Measurements from ENCODE around the gene C14orf119. TPM values are rescaled to one million over a fixed set of nuclear protein-coding genes. Genes with fewer than 3 reads are reported as not detected.
A peak's percentile ranks its signal among the peaks of the same experiment; 100 is the strongest.

C14orf119 gene
- total RNA-seq, 2 donors from 2014 or later: 18.0 to 18.4 TPM

DNA sequence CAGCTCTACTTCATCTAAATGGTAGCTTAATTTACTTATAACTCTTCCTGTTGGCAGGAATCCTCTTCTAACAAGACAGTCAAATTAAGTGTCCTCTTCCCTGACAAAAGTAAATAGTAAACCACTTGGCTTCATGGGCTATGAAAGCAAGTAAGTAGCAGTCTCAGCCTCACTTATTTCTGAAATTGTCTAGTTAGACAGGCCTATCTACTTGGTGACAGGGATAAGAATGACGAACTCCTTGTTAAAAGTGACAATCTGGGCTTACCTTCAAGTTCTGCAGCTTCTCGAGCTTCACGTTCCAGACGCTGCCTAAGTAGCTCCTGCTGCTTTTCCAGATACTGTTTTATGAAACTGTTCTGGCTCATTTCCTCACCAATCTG, 5.1 kb upstream of the C14orf119 start:
- no peak overlapping the region for H3K4me3 ChIP-seq
- no peaks in the 10 kb centered on the region for H3K9me3 ChIP-seq
- H3K4me1 ChIP-seq (ENCODE audit: control insufficient read depth in 1 of 2, low read depth in 2 of 2): peaks cover 11 to 20% of the 10 kb centered on the region in 2 donors
- no peak overlapping the region for H3K27ac ChIP-seq
- H3K27me3 ChIP-seq (replicated peaks; ENCODE audit: insufficient read depth): no peaks in the 10 kb centered on the region
- TF ChIP-seq, protein P1, sequence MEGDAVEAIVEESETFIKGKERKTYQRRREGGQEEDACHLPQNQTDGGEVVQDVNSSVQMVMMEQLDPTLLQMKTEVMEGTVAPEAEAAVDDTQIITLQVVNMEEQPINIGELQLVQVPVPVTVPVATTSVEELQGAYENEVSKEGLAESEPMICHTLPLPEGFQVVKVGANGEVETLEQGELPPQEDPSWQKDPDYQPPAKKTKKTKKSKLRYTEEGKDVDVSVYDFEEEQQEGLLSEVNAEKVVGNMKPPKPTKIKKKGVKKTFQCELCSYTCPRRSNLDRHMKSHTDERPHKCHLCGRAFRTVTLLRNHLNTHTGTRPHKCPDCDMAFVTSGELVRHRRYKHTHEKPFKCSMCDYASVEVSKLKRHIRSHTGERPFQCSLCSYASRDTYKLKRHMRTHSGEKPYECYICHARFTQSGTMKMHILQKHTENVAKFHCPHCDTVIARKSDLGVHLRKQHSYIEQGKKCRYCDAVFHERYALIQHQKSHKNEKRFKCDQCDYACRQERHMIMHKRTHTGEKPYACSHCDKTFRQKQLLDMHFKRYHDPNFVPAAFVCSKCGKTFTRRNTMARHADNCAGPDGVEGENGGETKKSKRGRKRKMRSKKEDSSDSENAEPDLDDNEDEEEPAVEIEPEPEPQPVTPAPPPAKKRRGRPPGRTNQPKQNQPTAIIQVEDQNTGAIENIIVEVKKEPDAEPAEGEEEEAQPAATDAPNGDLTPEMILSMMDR (IDR thresholded peaks at IDR 0.05): no peak
- peaks cover 59% of the 10 kb centered on the region for H3K36me3 ChIP-seq
- DNase-seq (ENCODE audit: low spot score): no peak
- ATAC-seq (ENCODE audit: insufficient number of reproducible peaks, low FRiP score, low read depth): no peak

DNA sequence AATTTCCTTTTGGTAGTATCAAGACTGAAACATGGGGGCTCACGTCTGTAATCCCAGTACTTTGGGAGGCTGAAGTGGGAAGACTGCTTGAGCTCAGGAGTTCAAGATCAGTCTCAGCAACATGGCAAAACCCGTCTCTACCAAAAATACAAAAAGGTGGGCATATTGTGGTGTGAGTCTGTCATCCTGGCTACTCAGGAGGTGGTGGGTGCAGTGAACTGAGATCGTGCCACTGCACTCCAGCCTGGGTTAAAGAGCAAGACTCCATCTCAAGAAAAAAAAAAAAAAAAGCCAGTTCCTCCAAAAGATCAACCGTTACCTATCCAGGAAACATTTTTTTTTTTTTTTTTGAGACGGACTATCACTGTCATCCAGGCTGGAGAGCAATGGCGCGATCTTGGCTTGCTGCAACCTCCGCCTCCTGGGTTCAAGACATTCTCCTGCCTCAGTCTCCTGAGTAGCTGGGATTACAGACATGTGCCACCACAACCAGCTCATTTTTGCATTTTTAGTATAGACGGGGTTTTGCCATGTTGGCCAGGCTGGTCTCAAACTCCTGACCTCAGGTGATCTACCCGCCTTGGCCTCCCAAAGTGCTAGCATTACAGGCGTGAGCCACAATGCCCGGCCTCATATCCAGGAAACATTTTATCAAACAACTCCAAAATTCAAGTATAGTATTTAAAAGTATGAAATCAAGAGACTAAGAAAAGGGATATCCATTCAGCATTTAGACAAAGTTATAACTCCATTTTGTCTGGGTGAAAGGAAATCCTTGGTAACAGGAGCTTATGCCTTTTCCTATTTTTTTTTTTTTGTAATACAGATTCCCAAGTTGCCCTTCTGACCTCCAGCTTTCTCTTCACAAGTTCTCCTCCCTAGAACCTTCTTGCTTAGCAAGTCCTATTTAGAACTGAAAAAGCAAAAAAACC, 3.7 kb upstream of the C14orf119 start:
- H3K9me3 ChIP-seq: no peaks in the 10 kb centered on the region
- ATAC-seq (ENCODE audit: insufficient number of reproducible peaks, low FRiP score, low read depth): no peak
- peaks cover 48% of the 10 kb centered on the region for H3K36me3 ChIP-seq
- no peak for DNase-seq (ENCODE audit: low spot score)
- H3K4me3 ChIP-seq: no peak overlapping the region
- TF ChIP-seq, protein P1 (IDR thresholded peaks at IDR 0.05): no peak
- H3K27me3 ChIP-seq (replicated peaks; ENCODE audit: insufficient read depth): no peaks in the 10 kb centered on the region
- H3K27ac ChIP-seq: no peak overlapping the region
- H3K4me1 ChIP-seq (ENCODE audit: control insufficient read depth in 1 of 2, low read depth in 2 of 2): peaks cover 13 to 22% of the 10 kb centered on the region in 2 donors

DNA sequence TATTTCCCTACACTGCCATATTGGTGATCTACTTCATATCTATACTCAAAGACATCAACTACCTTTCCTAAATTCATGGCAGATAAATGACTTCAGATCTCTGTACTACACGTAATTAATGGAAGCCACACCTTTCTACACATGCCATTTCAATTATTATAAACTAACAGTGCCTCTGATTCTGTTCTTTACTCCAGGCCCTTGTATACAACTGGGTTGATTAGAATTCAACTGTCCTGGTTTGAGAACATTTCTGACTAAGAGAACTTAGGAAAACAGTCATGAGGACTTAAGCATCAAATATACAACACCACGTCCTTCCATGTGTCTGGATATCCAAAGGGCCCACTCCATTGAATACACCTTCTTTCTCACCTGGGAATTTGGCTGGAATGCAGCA, 2.2 kb upstream of the C14orf119 start:
- DNase-seq (ENCODE audit: low spot score): no peak
- no peak for ATAC-seq (ENCODE audit: insufficient number of reproducible peaks, low FRiP score, low read depth)
- Histone ChIP-seq H3K36me3 (peaks cover 42% of the 10 kb centered on the region), H3K9me3 (no peaks in the 10 kb centered on the region), H3K4me3 (peak overlapping the region; percentile 78), H3K4me1 (ENCODE audit: control insufficient read depth in 1 of 2, low read depth in 2 of 2) (peaks cover 19 to 33% of the 10 kb centered on the region in 2 donors), H3K27me3 (replicated peaks; ENCODE audit: insufficient read depth) (no peaks in the 10 kb centered on the region), H3K27ac (no peak overlapping the region)
- TF ChIP-seq, protein P1 (IDR thresholded peaks at IDR 0.05): no peak

DNA sequence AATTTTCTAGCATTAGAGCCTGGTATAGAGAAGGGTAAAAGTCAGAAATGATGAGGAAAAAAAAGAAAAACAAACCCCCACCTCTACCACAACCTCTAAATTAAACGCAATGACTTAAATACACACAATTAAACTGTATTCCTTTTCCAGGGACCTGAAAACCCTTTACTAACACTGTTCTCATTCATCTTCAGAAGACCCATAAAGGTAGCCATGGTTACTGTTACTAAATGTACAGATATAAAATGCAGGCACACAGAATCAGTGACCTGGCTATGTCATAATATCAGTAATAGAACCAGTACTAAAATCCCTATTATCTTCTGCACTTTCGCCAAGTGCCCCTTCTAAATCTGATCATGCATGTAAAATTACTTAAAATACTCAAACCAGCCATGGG, 1.8 kb upstream of the C14orf119 start:
- TF ChIP-seq, protein P1 (IDR thresholded peaks at IDR 0.05): no peak
- peaks cover 19 to 33% of the 10 kb centered on the region in 2 donors for H3K4me1 ChIP-seq (ENCODE audit: control insufficient read depth in 1 of 2, low read depth in 2 of 2)
- H3K27me3 ChIP-seq (replicated peaks; ENCODE audit: insufficient read depth): no peaks in the 10 kb centered on the region
- no peak overlapping the region for H3K27ac ChIP-seq
- H3K36me3 ChIP-seq: peaks cover 46% of the 10 kb centered on the region
- no peaks in the 10 kb centered on the region for H3K9me3 ChIP-seq
- H3K4me3 ChIP-seq: peak overlapping the region; percentile 78
- ATAC-seq (ENCODE audit: insufficient number of reproducible peaks, low FRiP score, low read depth): no peak
- no peak for DNase-seq (ENCODE audit: low spot score)

DNA sequence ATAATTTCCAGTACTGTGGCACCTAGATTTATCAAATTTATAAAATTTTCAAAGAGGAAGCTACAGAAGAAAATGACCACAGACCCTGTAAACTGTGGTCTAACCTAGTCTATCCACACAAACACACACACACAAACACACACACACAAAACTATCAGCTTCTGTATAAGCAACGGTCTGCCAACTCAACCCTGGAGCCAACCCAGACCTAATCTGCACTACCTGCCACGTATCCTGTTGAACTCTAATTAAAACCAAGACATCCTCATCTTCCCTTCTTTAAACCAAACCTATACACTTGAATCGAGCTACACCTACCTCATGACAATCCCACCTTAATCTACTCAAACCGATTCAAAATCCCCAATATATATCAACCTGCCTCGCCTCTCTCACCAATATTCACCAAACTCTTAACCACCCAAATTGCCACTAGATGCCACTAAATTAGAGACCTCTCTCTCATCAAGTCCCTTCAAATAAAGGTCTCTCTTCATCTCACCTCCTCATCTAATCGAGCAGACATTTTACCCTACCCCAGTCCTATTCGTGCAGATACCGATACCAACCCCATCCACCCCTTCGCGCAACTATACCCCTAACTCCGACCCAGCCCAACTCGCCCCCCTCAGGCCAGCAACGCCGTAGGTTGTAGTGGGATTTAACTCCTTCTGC, 1.2 kb upstream of the C14orf119 start:
- no peaks in the 10 kb centered on the region for H3K9me3 ChIP-seq
- peaks cover 19 to 33% of the 10 kb centered on the region in 2 donors for H3K4me1 ChIP-seq (ENCODE audit: control insufficient read depth in 1 of 2, low read depth in 2 of 2)
- H3K36me3 ChIP-seq: peaks cover 45% of the 10 kb centered on the region
- H3K27me3 ChIP-seq (replicated peaks; ENCODE audit: insufficient read depth): no peaks in the 10 kb centered on the region
- DNase-seq (ENCODE audit: low spot score) (no peak), ATAC-seq (ENCODE audit: insufficient number of reproducible peaks, low FRiP score, low read depth) (no peak)
- peak overlapping the region; percentile 90 to 92 for H3K27ac ChIP-seq
- H3K4me3 ChIP-seq: peak overlapping the region; percentile 78
- TF ChIP-seq, protein P1 (IDR thresholded peaks at IDR 0.05): no peak
